CD4-positive, CD25-positive, alpha-beta regulatory T cell (primary cell): Measurements from ENCODE around the gene SLC9A9. TPM values are rescaled to one million over a fixed set of nuclear protein-coding genes. Genes with fewer than 3 reads are reported as not detected.
"Not testable (repeated sequence)": the region's sequence is repeated elsewhere in the genome, so short reads cannot be mapped to it uniquely, and the experiment has no call there.

Source experiments
- ATAC-seq, 2 donors: fragments of 150-1000 bp; cut with Tn5 transposase; one replicate each; pipeline ENCODE4 v1.10.0; 2021; ENCODE audit warnings: low read depth in 2 of 2, moderate number of reproducible peaks in 2 of 2, moderate library complexity in 1 of 2
- DNase-seq, 3 donors: peaks; one replicate each; pipeline versions ENCODE4 v3.0.0 to v3.0.0-alpha.2; 2012 to 2022; ENCODE audit warnings: mixed read lengths in 1 of 3
- H3K27ac ChIP-seq: one replicate; pipeline ENCODE4 v1.7.0; 2013; ENCODE audit warnings: mild to moderate bottlenecking, low read length; ENCODE audit not compliant: insufficient read depth, poor library complexity, severe bottlenecking
- H3K27me3 ChIP-seq: one replicate; pipeline ENCODE4 v1.7.0; 2013; ENCODE audit warnings: low read length; ENCODE audit not compliant: control insufficient read depth, insufficient read depth
- H3K36me3 ChIP-seq: one replicate; pipeline ENCODE4 v1.7.0; 2013; ENCODE audit warnings: mild to moderate bottlenecking, low read length, moderate library complexity; ENCODE audit not compliant: control insufficient read depth, insufficient read depth
- H3K4me1 ChIP-seq: 2 replicates; pipeline ENCODE4 v1.7.0; 2013; ENCODE audit warnings: mild to moderate bottlenecking, low read length; ENCODE audit not compliant: insufficient read depth, control insufficient read depth, poor library complexity, severe bottlenecking
- H3K4me3 ChIP-seq: one replicate; pipeline ENCODE4 v1.7.0; 2013; ENCODE audit warnings: low read depth, mild to moderate bottlenecking, low read length, moderate library complexity
- H3K9me3 ChIP-seq, 2 experiments: 1 replicate in 1 of 2; 2 replicates in 1 of 2; pipeline ENCODE4 v1.7.0; 2013; ENCODE audit warnings: low read length in 2 of 2, mild to moderate bottlenecking in 1 of 2, moderate library complexity in 1 of 2; ENCODE audit not compliant: control insufficient read depth in 2 of 2
- H3K27ac Mint-ChIP-seq, 3 donors: one replicate each; pipeline ENCODE4 v1.8.0; 2020 to 2022; ENCODE audit warnings: mild to moderate bottlenecking in 3 of 3, mixed read lengths in 3 of 3, moderate library complexity in 2 of 3
- H3K27me3 Mint-ChIP-seq: one replicate; pipeline ENCODE4 v1.8.0; 2022; ENCODE audit warnings: mild to moderate bottlenecking, mixed read lengths
- H3K36me3 Mint-ChIP-seq: one replicate; pipeline ENCODE4 v1.8.0; 2020; ENCODE audit warnings: mixed read lengths
- H3K4me1 Mint-ChIP-seq, 4 donors: one replicate each; pipeline ENCODE4 v1.8.0; 2020 to 2022; ENCODE audit warnings: mixed read lengths in 4 of 4, mild to moderate bottlenecking in 1 of 4
- H3K4me3 Mint-ChIP-seq, 4 donors: one replicate each; pipeline ENCODE4 v1.8.0; 2020 to 2022; ENCODE audit warnings: mild to moderate bottlenecking in 4 of 4, mixed read lengths in 4 of 4, moderate library complexity in 3 of 4
- H3K9me3 Mint-ChIP-seq, 7 donors: one replicate each; pipeline ENCODE4 v1.8.0; 2020 to 2022; ENCODE audit warnings: mixed read lengths in 7 of 7, mild to moderate bottlenecking in 3 of 7, moderate library complexity in 2 of 7
- polyA plus RNA-seq, 4 donors: library from polyadenylated mRNA; unstranded; fragments of 300-500 nt; fragmentation: Illumina TruSeq; gene quantifications; one replicate each; pipeline ENCODE4 v1.2.3, GENCODE V29; 2021
- total RNA-seq: library from RNA; stranded (reverse); gene quantifications from one replicate; pipeline ENCODE4 v1.2.3, GENCODE V29; 2022

Gene SLC9A9
- total and polyA plus RNA-seq, 5 donors from 2014 or later, result 31.7 to 49.3 (median 46.4) TPM

- no peaks in the 10 kb centered on the region for H3K4me1 ChIP-seq
- peaks cover 0 to 2% (median 0%) of the 10 kb centered on the region in 7 donors for H3K9me3 Mint-ChIP-seq
- no peak for DNase-seq
- H3K4me3 ChIP-seq, result no peak overlapping the region
- no peak for ATAC-seq
- H3K4me3 Mint-ChIP-seq, result no peak overlapping the region
- peaks cover 25% of the 10 kb centered on the region for H3K36me3 Mint-ChIP-seq
- H3K27me3 ChIP-seq, result no peaks in the 10 kb centered on the region
- peaks cover 5 to 18% (median 12%) of the 10 kb centered on the region in 4 donors for H3K4me1 Mint-ChIP-seq
- H3K27ac Mint-ChIP-seq, result no peak overlapping the region
- H3K9me3 ChIP-seq, result no peaks in the 10 kb centered on the region
- H3K27me3 Mint-ChIP-seq, result no peaks in the 10 kb centered on the region
- no peak overlapping the region for H3K27ac ChIP-seq
- no peaks in the 10 kb centered on the region for H3K36me3 ChIP-seq
Observed at GRCh38 chr3:143809121-143809621, 39.1 kb downstream of the SLC9A9 start.

DNA sequence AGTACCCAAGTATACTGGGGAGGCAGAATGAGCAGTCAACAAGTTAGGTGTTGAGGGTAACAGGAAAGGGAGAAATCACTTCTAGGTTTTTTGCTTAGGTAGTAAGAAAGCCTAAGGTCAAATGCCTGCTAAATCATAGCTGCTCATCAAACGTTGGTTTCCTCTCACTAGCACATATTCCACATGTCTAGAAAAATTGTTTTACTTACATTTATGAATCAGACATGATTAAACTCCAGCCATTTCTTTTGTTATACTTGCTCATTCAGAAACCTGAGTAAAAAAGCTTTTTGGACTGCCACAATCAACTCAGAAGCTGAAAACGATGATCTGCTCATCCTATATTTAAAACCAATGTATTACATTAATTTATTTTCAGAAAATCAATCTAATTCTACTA lies 40.2 kb downstream of the SLC9A9 start:
- Mint-ChIP-seq H3K27ac (no peak overlapping the region), H3K4me1 (peaks cover 2 to 11% (median 7%) of the 10 kb centered on the region in 4 donors), H3K27me3 (no peaks in the 10 kb centered on the region), H3K9me3 (peaks cover 0 to 2% (median 0%) of the 10 kb centered on the region in 7 donors), H3K36me3 (peaks cover 25% of the 10 kb centered on the region), H3K4me3 (no peak overlapping the region)
- ATAC-seq (no peak), DNase-seq (no peak)
- Histone ChIP-seq H3K4me1 (no peaks in the 10 kb centered on the region), H3K36me3 (no peaks in the 10 kb centered on the region), H3K4me3 (no peak overlapping the region), H3K27me3 (no peaks in the 10 kb centered on the region), H3K9me3 (no peaks in the 10 kb centered on the region), H3K27ac (no peak overlapping the region)

DNA sequence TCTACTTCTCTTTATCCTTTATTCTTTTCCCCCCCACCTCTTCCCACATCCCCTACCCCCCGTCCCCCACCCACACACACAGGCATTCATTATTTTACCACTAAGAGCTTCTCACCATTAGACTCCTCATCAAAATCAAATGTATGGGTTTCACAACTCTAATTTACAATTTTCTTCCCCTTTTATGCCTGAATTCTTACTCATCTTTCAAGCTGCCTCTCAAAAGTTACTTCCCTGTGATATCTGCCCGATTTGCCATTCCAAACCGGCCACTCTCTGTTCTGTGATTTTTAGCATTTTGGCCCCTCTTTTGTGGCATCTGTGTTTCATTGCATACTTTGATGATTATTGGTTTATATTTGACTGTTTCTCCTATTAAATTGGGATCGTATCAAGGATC lies 42.2 kb downstream of the SLC9A9 start:
- Mint-ChIP-seq H3K4me1 (peaks cover 0 to 11% (median 4%) of the 10 kb centered on the region in 4 donors), H3K4me3 (no peak overlapping the region), H3K9me3 (no peaks in the 10 kb centered on the region), H3K36me3 (peaks cover 12% of the 10 kb centered on the region), H3K27me3 (no peaks in the 10 kb centered on the region), H3K27ac (no peak overlapping the region)
- DNase-seq (no peak), ATAC-seq (no peak)
- Histone ChIP-seq H3K4me3 (no peak overlapping the region), H3K27me3 (no peaks in the 10 kb centered on the region), H3K27ac (no peak overlapping the region), H3K36me3 (no peaks in the 10 kb centered on the region), H3K9me3 (no peaks in the 10 kb centered on the region), H3K4me1 (no peaks in the 10 kb centered on the region)

- H3K27me3 ChIP-seq, H3K27ac ChIP-seq, H3K4me1 Mint-ChIP-seq: not testable (repeated sequence)
Observed at GRCh38 chr3:143805476-143805875, 42.8 kb downstream of the SLC9A9 start.

DNA sequence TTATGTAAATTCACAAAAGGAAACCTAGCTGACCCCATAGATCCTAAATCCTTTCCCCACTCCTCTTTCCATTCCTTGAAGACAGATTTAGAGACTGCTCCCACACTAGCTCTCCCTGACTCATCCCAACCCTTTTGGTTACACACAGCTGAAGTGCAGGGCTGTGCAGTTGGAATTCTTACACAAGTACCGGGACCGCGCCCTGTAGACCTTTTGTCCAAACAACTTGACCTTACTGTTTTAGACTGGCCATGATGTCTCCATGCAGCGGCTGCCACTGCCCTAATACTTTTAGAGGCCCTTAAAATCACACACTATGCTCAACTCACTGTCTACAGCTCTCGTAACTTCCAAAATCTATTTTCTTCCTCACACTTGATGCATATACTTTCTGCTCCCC lies 47.2 kb downstream of the SLC9A9 start:
- H3K27me3 ChIP-seq, H3K4me3 ChIP-seq, DNase-seq, H3K9me3 Mint-ChIP-seq, H3K27me3 Mint-ChIP-seq, H3K36me3 ChIP-seq, H3K27ac Mint-ChIP-seq, H3K9me3 ChIP-seq, H3K4me3 Mint-ChIP-seq, ATAC-seq, H3K27ac ChIP-seq, H3K4me1 ChIP-seq, H3K36me3 Mint-ChIP-seq: not testable (repeated sequence)
- H3K4me1 Mint-ChIP-seq, result peaks cover 0 to 10% (median 0%) of the 10 kb centered on the region in 4 donors

More at GRCh38 chr3:143805476-143805875, 42.8 kb downstream of the SLC9A9 start:
- not testable (repeated sequence) for H3K4me3 ChIP-seq, H3K36me3 ChIP-seq, H3K9me3 Mint-ChIP-seq, H3K4me3 Mint-ChIP-seq, H3K36me3 Mint-ChIP-seq, H3K4me1 ChIP-seq, H3K9me3 ChIP-seq, H3K27me3 Mint-ChIP-seq, ATAC-seq, DNase-seq, H3K27ac Mint-ChIP-seq

DNA sequence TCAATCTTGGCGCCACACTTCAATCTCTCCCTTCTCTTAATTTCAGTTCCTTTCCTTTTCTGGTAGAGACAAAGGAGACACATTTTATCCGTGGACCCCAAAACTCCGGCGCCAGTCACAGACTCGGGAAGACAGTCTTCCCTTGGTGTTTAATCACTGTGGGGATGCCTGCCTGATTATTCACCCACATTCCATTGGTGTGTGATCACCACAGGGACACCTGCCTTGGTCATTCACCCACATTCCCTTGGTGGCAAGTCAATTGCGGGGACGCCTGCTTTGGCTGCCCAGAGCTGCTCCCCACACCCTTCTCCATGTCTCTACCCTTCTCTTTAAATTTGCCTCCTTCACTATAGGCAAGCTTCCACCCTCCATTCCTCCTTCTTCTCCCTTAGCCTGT lies 50.1 kb downstream of the SLC9A9 start:
- H3K27me3 ChIP-seq, H3K27me3 Mint-ChIP-seq, H3K27ac ChIP-seq, H3K9me3 Mint-ChIP-seq, H3K4me3 Mint-ChIP-seq, DNase-seq, H3K4me3 ChIP-seq, H3K4me1 ChIP-seq, ATAC-seq, H3K9me3 ChIP-seq: not testable (repeated sequence)
- Mint-ChIP-seq H3K4me1 (peaks cover 0 to 10% (median 4%) of the 10 kb centered on the region in 4 donors), H3K36me3 (peaks cover 18% of the 10 kb centered on the region), H3K27ac (peak overlapping the region in 1 of 3 donors; percentile 43)
- peaks cover 19% of the 10 kb centered on the region for H3K36me3 ChIP-seq

- peaks cover 34% of the 10 kb centered on the region for H3K36me3 Mint-ChIP-seq
- no peak overlapping the region for H3K4me3 Mint-ChIP-seq
- DNase-seq, result no peak
- H3K27me3 ChIP-seq, result no peaks in the 10 kb centered on the region
- H3K36me3 ChIP-seq, result peaks cover 27% of the 10 kb centered on the region
- peaks cover 0 to 10% (median 4%) of the 10 kb centered on the region in 4 donors for H3K4me1 Mint-ChIP-seq
- H3K9me3 Mint-ChIP-seq, result peaks cover 0 to 11% (median 1%) of the 10 kb centered on the region in 7 donors
- no peaks in the 10 kb centered on the region for H3K4me1 ChIP-seq
- no peaks in the 10 kb centered on the region for H3K27me3 Mint-ChIP-seq
- H3K4me3 ChIP-seq, result no peak overlapping the region
- no peak for ATAC-seq
- H3K27ac ChIP-seq, result no peak overlapping the region
- no peaks in the 10 kb centered on the region for H3K9me3 ChIP-seq
- no peak overlapping the region for H3K27ac Mint-ChIP-seq
Observed at GRCh38 chr3:143795874-143796273, 52.4 kb downstream of the SLC9A9 start.

GRCh38 chr3:143794793-143795462 lies 53.3 kb downstream of the SLC9A9 start:
- DNase-seq (no peak), ATAC-seq (no peak)
- H3K27me3 ChIP-seq, result no peaks in the 10 kb centered on the region
- H3K4me1 ChIP-seq, result no peaks in the 10 kb centered on the region
- H3K9me3 ChIP-seq, result no peaks in the 10 kb centered on the region
- H3K36me3 ChIP-seq, result peaks cover 27% of the 10 kb centered on the region
- H3K4me3 ChIP-seq, result no peak overlapping the region
- H3K36me3 Mint-ChIP-seq, result peaks cover 36% of the 10 kb centered on the region
- no peak overlapping the region for H3K4me3 Mint-ChIP-seq
- no peak overlapping the region for H3K27ac Mint-ChIP-seq
- H3K9me3 Mint-ChIP-seq, result peaks cover 0 to 11% (median 1%) of the 10 kb centered on the region in 7 donors
- H3K27me3 Mint-ChIP-seq, result no peaks in the 10 kb centered on the region
- no peak overlapping the region for H3K27ac ChIP-seq
- peaks cover 0 to 10% (median 4%) of the 10 kb centered on the region in 4 donors for H3K4me1 Mint-ChIP-seq
